GM21447 (cell line): ENCODE data around the gene NIPAL3.
"Not testable (repeated sequence)": the region's sequence is repeated elsewhere in the genome, so short reads cannot be mapped to it uniquely, and the experiment has no call there.

Experiments used
- ATAC-seq: cut with Tn5 transposase; IDR thresholded peaks from one replicate; pipeline ENCODE4 v1.9.1; 2021; ENCODE audit not compliant: unreplicated experiment

The NIPAL3 gene

GRCh38 chr1:24487455-24487854 lies 71.9 kb downstream of the NIPAL3 start:
- no peak for ATAC-seq

DNA sequence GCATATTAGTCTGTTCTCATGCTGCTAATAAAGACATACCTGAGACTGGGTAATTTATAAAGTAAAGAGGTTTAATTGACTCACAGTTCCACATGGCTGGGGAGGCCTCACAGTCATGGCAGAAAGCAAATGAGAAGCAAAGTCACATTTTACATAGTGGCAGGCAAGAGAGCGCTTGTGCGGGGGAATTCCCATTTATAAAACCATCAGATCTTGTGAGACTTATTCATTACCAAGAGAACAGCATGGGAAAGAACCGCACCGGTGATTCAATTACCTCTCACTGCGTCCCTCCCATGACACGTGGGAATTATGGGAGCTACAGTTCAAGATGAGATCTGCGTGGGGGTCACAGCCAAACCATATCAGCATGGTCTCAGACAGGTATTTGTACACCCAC lies 72.6 kb downstream of the NIPAL3 start:
- not testable (repeated sequence) for ATAC-seq

- ATAC-seq, result no peak
Observed at GRCh38 chr1:24489674-24490073, 74.1 kb downstream of the NIPAL3 start.

GRCh38 chr1:24490101-24490781 lies 74.6 kb downstream of the NIPAL3 start:
- no peak for ATAC-seq

- no peak for ATAC-seq
Observed at GRCh38 chr1:24491577-24492360, 76.2 kb downstream of the NIPAL3 start.

GRCh38 chr1:24492935-24493334 lies 77.3 kb downstream of the NIPAL3 start:
- ATAC-seq, result not testable (repeated sequence)

DNA sequence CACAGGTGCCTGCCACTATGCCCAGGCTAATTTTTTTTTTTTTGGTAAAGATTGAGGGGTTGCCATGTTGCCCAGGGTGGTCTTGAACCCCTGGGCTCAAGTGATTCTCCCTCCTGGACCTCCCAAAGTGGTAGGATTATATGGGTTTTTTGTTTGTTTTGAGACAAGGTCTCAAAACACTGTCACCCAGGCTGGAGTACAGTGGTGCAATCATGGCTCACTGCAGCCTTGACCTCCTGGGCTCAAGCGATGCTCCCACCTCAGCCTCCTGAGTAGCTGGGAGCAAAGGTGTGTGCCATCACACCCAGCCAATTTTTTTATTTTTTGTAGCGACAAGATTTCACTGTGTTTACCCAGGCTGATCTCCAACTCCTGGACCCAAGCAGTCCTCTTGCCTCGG lies 78.2 kb downstream of the NIPAL3 start:
- ATAC-seq, result no peak

GRCh38 chr1:24498589-24498988 lies 83.0 kb downstream of the NIPAL3 start:
- no peak for ATAC-seq

DNA sequence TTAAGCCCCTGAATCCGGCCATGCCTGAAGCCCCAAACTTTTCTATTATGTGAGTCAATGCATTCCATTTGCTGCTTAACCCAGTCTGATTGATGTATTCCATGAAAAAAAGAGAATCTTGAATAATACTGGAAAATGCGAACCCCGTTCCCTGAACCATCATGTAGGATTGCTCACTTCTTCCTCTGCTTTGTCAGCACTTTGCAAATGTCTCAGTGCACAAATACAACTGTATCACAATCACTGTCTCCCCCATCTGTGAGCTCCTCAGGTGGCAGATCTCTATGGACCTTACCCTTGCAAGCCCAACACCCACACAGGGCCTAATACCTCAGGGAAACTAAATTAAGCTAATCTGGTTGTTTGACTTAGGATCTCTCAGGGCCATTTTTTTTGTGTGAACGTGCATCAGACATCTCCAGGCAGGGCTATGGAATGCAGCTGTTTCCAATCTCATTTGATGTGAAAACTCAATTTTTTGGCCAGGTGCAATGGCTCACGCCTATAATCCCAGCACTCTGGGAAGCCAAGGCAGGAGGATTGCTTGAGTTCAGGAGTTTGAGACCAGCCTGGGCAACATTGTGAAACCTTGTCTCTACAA lies 84.9 kb downstream of the NIPAL3 start:
- ATAC-seq, result no peak

DNA sequence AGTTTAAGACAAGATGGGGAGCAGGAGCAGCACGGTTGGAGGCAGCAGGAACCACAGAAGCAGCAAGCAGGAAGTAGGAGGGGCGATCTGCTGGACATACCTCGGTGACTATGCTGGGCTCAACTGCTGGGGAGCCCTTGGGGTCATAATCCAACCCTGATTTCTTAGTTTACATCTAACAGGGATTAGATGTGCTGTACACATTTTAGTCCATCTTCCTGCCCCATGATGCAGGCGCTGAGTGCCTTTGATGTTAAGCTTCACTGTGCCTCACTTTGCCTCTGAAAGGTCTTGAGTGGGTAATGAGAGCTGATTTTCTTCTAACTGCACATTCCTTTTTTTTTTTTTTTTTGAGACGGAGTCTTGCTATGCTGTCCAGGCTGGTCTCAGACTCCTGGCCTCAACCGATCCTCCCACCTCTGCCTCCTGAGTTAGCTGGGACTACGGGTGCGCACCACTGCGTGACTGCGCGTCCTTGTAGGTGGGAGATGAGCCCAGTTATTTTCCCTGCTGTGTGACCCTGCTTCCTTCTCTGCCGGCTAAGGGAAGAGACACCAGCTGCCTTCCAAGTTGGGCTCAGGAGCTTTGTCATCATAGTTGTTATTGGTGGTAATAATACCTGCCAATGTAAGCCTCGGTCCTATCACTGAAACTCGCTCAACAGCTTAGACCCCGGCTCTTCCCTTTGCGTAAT lies 85.9 kb downstream of the NIPAL3 start:
- ATAC-seq, result no peak

- ATAC-seq, result no peak
Observed at GRCh38 chr1:24502065-24502708, 86.6 kb downstream of the NIPAL3 start.

DNA sequence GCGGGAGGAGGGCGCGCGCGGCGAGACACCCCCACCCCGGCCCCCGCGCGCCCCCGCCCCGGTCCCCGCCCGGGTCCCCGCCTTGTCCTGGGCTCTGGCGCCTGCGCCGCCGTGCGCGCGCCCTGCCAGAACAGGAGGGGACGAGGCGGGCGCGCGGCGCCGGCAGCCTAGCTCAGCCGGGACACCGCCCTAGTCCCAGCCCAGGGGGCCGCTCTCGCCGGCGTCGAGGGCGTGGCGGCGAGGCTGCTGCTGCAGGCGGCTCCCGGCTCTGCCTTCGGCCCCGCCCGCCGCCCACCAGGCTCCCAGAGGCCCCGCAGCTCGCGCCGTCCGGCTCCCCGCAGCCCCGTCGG lies 87.1 kb downstream of the NIPAL3 start, which contains the start of gene RCAN3:
Gene RCAN3 (plus strand): TSS at position 128 of the 350 bp plus-strand sequence. CDS start 11,537 bp downstream, outside the sequence.
- no peak for ATAC-seq

DNA sequence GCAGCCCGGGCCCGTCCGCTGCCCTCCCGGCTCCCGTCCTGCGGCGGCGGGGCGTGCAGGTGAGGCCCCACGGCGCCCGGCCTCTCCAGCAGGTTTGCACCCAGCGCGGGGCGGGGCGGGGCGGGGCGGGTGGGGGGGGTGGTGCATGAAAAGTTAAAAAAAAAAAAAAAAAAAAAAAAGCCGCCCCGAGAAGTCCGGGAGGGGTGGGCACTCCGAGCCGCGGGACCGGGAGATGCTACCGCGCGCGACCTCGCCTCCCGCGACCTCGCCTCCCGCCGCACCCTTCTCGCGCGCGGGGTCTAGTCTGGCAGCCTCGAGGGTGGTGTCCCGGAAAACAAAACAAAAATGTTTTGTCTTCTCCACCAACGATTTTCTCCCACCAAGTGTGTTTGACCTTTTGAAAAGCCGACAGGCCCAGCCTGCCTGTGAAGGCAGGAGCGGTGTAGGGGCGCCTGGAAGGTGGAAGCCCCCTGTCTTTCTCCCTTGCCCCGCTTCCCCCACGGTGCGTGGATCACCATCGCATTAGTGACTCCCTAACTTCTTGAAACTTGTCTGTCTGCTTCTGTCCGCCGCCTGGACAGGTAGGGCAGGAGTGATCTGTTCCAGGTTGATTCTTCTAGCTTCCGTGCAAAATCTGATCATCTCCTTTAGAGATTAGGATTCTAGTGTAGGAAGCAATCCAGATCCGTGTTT lies 87.6 kb downstream of the NIPAL3 start:
- ATAC-seq, result no peak

DNA sequence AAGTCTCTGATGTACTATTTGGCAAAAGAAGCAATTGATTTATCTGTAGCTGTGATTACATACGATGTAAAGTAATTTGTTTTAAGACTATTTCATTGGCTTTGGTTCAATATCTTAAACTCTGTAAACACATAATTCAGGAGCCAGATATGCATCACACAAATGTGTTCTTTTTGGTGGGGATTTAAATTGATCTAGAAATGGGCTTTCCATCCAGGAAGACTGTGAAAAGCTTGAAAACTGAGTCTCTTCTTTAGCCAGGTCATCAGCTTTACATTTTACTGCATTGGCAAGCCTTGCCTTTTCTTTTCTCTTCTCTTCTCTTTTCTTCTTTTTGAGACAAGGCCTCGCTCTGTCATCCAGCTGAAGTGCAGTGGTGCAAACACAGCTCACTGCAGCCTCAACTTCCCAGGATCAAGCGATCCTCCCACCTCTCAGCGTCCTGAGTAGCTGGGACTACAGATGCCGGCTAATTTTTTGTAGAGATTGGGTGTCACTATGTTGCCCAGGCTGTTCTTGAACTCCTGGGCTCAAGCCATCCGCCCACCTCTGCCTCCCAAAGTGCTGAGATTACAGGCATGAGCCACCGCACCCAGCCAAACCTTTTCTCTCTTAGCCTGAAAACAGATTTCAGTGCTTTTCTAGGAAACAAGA lies 88.4 kb downstream of the NIPAL3 start:
- no peak for ATAC-seq

- no peak for ATAC-seq
Observed at GRCh38 chr1:24504560-24504959, 89.0 kb downstream of the NIPAL3 start.

DNA sequence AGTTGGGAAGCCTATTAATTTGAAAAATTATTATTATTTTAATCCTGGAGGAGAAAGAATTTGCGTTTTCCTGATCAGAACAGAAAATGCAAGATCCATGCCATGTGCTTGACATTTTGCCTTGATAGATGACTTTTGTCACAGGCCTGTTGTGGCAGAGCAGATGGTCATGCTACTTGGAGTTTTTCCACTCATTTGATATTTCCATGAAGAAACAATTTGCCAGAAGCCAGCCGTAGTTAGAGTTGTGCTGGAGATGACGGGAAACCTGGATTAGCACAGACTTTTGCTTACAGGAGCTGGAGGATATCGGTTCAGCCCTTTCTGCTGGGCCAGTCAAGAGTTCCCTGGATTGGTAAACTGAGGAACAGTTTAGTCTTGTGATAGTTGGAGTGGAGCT lies 90.2 kb downstream of the NIPAL3 start:
- no peak for ATAC-seq

DNA sequence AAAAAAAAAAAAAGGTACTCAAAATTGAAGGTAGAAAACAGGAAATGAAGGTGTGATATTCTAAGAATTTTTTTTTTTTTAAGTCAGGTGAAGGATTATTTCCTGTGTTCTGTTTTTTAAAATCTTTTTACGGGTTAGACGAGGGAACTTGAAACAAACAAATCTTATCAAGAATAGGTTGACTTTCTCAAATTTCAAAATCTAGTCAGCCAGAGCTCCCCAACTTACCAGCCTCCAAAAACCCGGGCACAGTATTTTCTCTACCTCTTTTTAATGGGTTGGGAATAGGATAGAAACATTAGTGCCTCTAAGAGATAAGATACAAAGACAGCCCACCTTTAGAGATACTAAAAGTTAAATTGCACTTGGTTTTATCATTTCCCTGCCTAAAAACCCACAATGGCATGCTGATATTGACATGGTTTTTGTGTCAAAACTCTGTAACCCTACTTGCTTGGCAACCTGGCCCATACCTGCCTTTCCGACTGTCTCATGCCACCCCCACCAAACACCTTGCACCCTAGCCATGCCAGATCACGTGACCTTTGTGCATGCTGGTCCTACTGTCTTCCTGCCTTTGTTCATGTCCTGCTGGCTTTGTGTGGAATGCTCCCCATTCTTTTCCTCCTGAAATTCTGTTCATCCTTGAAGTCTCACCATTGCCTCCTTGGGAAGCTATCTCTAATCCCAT lies 91.2 kb downstream of the NIPAL3 start:
- ATAC-seq, result no peak

- no peak for ATAC-seq
Observed at GRCh38 chr1:24507405-24507804, 91.8 kb downstream of the NIPAL3 start.

DNA sequence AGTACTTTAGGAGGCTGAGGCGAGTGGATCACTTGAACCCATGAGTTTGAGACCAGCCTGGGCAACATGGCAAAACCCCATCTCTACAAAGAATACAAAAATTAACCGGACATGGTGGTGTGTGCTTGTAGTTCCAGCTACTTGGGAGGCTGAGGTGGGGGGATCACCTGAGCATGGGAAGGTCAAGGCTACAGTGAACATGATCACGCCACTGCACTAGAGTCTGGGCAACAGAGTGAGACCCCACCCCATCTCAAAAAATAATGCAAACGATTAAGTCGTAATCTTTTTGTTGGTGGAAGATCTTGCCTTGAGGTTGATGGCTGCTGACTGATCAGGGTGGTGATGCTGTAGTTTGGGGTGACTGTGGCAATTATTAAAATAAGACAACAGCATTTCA lies 93.3 kb downstream of the NIPAL3 start:
- ATAC-seq, result no peak
